Liver (tissue), 9 donors: ENCODE measurements around the gene KIAA0825. TPM values are rescaled to one million over a fixed set of nuclear protein-coding genes. Genes with fewer than 3 reads are reported as not detected.

Source experiments
- DNase-seq: peaks from one replicate; pipeline ENCODE4 v3.0.0-alpha.2; 2017; ENCODE audit warnings: low spot score
- H3K27ac ChIP-seq, 2 donors: one replicate each; pipeline ENCODE4 v1.7.0; 2013; ENCODE audit warnings: inconsistent platforms in 2 of 2, low read length in 2 of 2, control low read depth in 1 of 2, low read depth in 1 of 2, mild to moderate bottlenecking in 1 of 2
- H3K27me3 ChIP-seq, 4 donors: one replicate each; pipeline versions ENCODE4 v1.6.1 to v1.7.0; 2013; ENCODE audit warnings: low read length in 3 of 4, inconsistent platforms in 1 of 4, mild to moderate bottlenecking in 1 of 4, moderate library complexity in 1 of 4; ENCODE audit not compliant: control insufficient read depth in 4 of 4, insufficient read depth in 4 of 4
- H3K36me3 ChIP-seq, 4 donors: one replicate each; pipeline versions ENCODE4 v1.6.1 to v1.7.0; 2013; ENCODE audit warnings: low read length in 3 of 4, mild to moderate bottlenecking in 3 of 4, low read depth in 1 of 4, moderate library complexity in 1 of 4; ENCODE audit not compliant: control insufficient read depth in 4 of 4, insufficient read depth in 3 of 4
- H3K4me1 ChIP-seq, 4 donors: one replicate each; pipeline versions ENCODE4 v1.6.1 to v1.7.0; 2013; ENCODE audit warnings: low read length in 3 of 4, mild to moderate bottlenecking in 3 of 4, moderate library complexity in 1 of 4; ENCODE audit not compliant: control insufficient read depth in 4 of 4, insufficient read depth in 4 of 4
- H3K4me3 ChIP-seq, 3 donors: one replicate each; pipeline versions ENCODE4 v1.6.1 to v1.7.0; 2013; ENCODE audit warnings: low read length in 3 of 3, control low read depth in 1 of 3, low read depth in 1 of 3, mild to moderate bottlenecking in 1 of 3
- H3K9ac ChIP-seq, 2 donors: one replicate each; pipeline ENCODE4 v1.7.0; 2013; ENCODE audit warnings: low read length in 2 of 2, mild to moderate bottlenecking in 2 of 2, moderate library complexity in 2 of 2, control low read depth in 1 of 2, low read depth in 1 of 2
- H3K9me3 ChIP-seq, 4 donors: one replicate each; pipeline versions ENCODE4 v1.6.1 to v1.7.0; 2013; ENCODE audit warnings: low read length in 3 of 4; ENCODE audit not compliant: control insufficient read depth in 4 of 4
- CTCF ChIP-seq: fragments of 150-350 bp; IDR thresholded peaks from 2 replicates; pipeline ENCODE4 v1.5.1; 2017; ENCODE audit warnings: improper control_type of control experiment, low read depth, low read length; ENCODE audit not compliant: missing input control
- EGR1 ChIP-seq, 2 donors: IDR thresholded peaks; 2 replicates each; pipeline ENCODE4 v1.6.1; 2016 to 2018; ENCODE audit warnings: antibody characterized with exemption in 2 of 2, low read depth in 2 of 2
- FOXA1 ChIP-seq: IDR thresholded peaks from 2 replicates; pipeline ENCODE4 v1.6.1; 2016; ENCODE audit warnings: antibody characterized with exemption
- FOXA2 ChIP-seq: IDR thresholded peaks from 2 replicates; pipeline ENCODE4 v1.6.1; 2016; ENCODE audit warnings: antibody characterized with exemption
- GABPA ChIP-seq, 2 donors: IDR thresholded peaks in 1 of 2; conservative IDR thresholded peaks in 1 of 2; 2 replicates each; pipeline ENCODE4 v1.6.1; 2016; ENCODE audit warnings: antibody characterized with exemption in 2 of 2, mild to moderate bottlenecking in 1 of 2, moderate library complexity in 1 of 2
- HNF4A ChIP-seq, 2 donors: conservative IDR thresholded peaks; 2 replicates each; pipeline ENCODE4 v1.6.1; 2016; ENCODE audit warnings: antibody characterized with exemption in 2 of 2, mild to moderate bottlenecking in 2 of 2
- HNF4G ChIP-seq: IDR thresholded peaks from 2 replicates; pipeline ENCODE4 v1.6.1; 2016; ENCODE audit warnings: antibody characterized with exemption
- JUND ChIP-seq, 2 donors: IDR thresholded peaks; 2 replicates each; pipeline ENCODE4 v1.6.1; 2016; ENCODE audit warnings: antibody characterized with exemption in 2 of 2
- NR2F2 ChIP-seq: IDR thresholded peaks from 2 replicates; pipeline ENCODE4 v1.6.1; 2016; ENCODE audit warnings: antibody characterized with exemption
- RAD21 ChIP-seq, 2 donors: IDR thresholded peaks; 2 replicates each; pipeline ENCODE4 v1.6.1; 2016; ENCODE audit warnings: antibody characterized with exemption in 2 of 2, mild to moderate bottlenecking in 2 of 2
- RXRA ChIP-seq, 2 donors: IDR thresholded peaks; 2 replicates each; pipeline ENCODE4 v1.6.1; 2017 to 2018; ENCODE audit warnings: antibody characterized with exemption in 2 of 2, mild to moderate bottlenecking in 1 of 2
- SP1 ChIP-seq: IDR thresholded peaks from 2 replicates; pipeline ENCODE4 v1.6.1; 2018; ENCODE audit warnings: antibody characterized with exemption, mild to moderate bottlenecking
- TAF1 ChIP-seq: conservative IDR thresholded peaks from 2 replicates; pipeline ENCODE4 v1.6.1; 2016; ENCODE audit warnings: antibody characterized with exemption, mild to moderate bottlenecking
- YY1 ChIP-seq: IDR thresholded peaks from 2 replicates; pipeline ENCODE4 v1.6.1; 2016; ENCODE audit warnings: antibody characterized with exemption, mild to moderate bottlenecking
- ZBTB33 ChIP-seq: IDR thresholded peaks from 2 replicates; pipeline ENCODE4 v1.6.1; 2016; ENCODE audit warnings: antibody characterized with exemption
- WGBS: extraction: QIAGEN DNeasy Blood & Tissue Kit; methylation state at CpG from one replicate; pipeline ENCODE4 v1.1.7; 2013; 5-methylcytosine and 5-hydroxymethylcytosine counted together
- polyA plus RNA-seq, 2 donors: library from polyadenylated mRNA; stranded (reverse) in 1 of 2; unstranded in 1 of 2; fragments of 200-250 nt in 1 of 2; fragments of >200 nt in 1 of 2; fragmentation: Nextera tagmentation in 1 of 2; extraction: Ambion mirVana in 1 of 2; gene quantifications; one replicate each; pipeline versions ENCODE4 v1.2.1 to v1.2.3, GENCODE V29; 2013 to 2015
- total RNA-seq, 2 donors: library from RNA; depleted of rRNA; stranded (reverse); fragments of >200 nt; gene quantifications; one replicate each; pipeline ENCODE4 v1.2.3, GENCODE V29; 2014
- TF ChIP-seq, protein P1 (sequence below): IDR thresholded peaks from 2 replicates; pipeline ENCODE4 v1.6.1; 2016; ENCODE audit warnings: antibody characterized with exemption
- TF ChIP-seq, protein P2 (sequence below): IDR thresholded peaks from 2 replicates; pipeline ENCODE4 v1.6.1; 2016; ENCODE audit warnings: antibody characterized with exemption
- TF ChIP-seq, protein P3 (sequence below): IDR thresholded peaks from 2 replicates; pipeline ENCODE4 v1.6.1; 2016; ENCODE audit warnings: antibody characterized with exemption, mild to moderate bottlenecking
- donor health status: healthy.
- donor health status: healthy.
- donor health status: healthy.
- donor health status: healthy.
- donor health status: healthy.

The KIAA0825 gene
- total and polyA plus RNA-seq, 4 donors: 0.25 to 3.2 (median 1.2) TPM

GRCh38 chr5:94367900-94368299 lies 250.5 kb downstream of the KIAA0825 start (continued):
- no peak for TF ChIP-seq ZBTB33
- TF ChIP-seq FOXA1: no peak
- no peak for TF ChIP-seq GABPA (IDR thresholded peaks at IDR 0.05 in 1 of 2, conservative IDR thresholded peaks at IDR 0.05 in 1 of 2)
- TF ChIP-seq SP1: no peak
- no peak for TF ChIP-seq HNF4G
- TF ChIP-seq JUND (IDR thresholded peaks at IDR 0.05): no peak
- TF ChIP-seq, protein P1, sequence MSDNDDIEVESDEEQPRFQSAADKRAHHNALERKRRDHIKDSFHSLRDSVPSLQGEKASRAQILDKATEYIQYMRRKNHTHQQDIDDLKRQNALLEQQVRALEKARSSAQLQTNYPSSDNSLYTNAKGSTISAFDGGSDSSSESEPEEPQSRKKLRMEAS: no peak
- no peak for TF ChIP-seq YY1
- TF ChIP-seq, protein P2, sequence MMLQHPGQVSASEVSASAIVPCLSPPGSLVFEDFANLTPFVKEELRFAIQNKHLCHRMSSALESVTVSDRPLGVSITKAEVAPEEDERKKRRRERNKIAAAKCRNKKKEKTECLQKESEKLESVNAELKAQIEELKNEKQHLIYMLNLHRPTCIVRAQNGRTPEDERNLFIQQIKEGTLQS: no peak
- no peak for TF ChIP-seq RAD21 (IDR thresholded peaks at IDR 0.05)
- no peak for TF ChIP-seq NR2F2

- H3K27me3 ChIP-seq: no peaks in the 10 kb centered on the region
- TF ChIP-seq, protein P3, sequence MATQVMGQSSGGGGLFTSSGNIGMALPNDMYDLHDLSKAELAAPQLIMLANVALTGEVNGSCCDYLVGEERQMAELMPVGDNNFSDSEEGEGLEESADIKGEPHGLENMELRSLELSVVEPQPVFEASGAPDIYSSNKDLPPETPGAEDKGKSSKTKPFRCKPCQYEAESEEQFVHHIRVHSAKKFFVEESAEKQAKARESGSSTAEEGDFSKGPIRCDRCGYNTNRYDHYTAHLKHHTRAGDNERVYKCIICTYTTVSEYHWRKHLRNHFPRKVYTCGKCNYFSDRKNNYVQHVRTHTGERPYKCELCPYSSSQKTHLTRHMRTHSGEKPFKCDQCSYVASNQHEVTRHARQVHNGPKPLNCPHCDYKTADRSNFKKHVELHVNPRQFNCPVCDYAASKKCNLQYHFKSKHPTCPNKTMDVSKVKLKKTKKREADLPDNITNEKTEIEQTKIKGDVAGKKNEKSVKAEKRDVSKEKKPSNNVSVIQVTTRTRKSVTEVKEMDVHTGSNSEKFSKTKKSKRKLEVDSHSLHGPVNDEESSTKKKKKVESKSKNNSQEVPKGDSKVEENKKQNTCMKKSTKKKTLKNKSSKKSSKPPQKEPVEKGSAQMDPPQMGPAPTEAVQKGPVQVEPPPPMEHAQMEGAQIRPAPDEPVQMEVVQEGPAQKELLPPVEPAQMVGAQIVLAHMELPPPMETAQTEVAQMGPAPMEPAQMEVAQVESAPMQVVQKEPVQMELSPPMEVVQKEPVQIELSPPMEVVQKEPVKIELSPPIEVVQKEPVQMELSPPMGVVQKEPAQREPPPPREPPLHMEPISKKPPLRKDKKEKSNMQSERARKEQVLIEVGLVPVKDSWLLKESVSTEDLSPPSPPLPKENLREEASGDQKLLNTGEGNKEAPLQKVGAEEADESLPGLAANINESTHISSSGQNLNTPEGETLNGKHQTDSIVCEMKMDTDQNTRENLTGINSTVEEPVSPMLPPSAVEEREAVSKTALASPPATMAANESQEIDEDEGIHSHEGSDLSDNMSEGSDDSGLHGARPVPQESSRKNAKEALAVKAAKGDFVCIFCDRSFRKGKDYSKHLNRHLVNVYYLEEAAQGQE: no peak
- TF ChIP-seq, protein P2: no peak
- TF ChIP-seq HNF4A (conservative IDR thresholded peaks at IDR 0.05) (no peak), GABPA (IDR thresholded peaks at IDR 0.05 in 1 of 2, conservative IDR thresholded peaks at IDR 0.05 in 1 of 2) (no peak), EGR1 (IDR thresholded peaks at IDR 0.05; ENCODE audit: low read depth in 2 of 2) (no peak), FOXA2 (no peak), RXRA (IDR thresholded peaks at IDR 0.05) (no peak), TAF1 (no peak), JUND (IDR thresholded peaks at IDR 0.05) (no peak), FOXA1 (no peak), YY1 (no peak), ZBTB33 (no peak), HNF4G (no peak), CTCF (no peak), RAD21 (IDR thresholded peaks at IDR 0.05) (no peak), NR2F2 (no peak), SP1 (no peak)
- TF ChIP-seq, protein P1: no peak
- no peak for DNase-seq
- H3K27ac ChIP-seq: no peak overlapping the region
- H3K9ac ChIP-seq: no peak overlapping the region
- no peak overlapping the region for H3K4me3 ChIP-seq
- no peaks in the 10 kb centered on the region for H3K36me3 ChIP-seq
- H3K9me3 ChIP-seq: no peaks in the 10 kb centered on the region
- H3K4me1 ChIP-seq: no peaks in the 10 kb centered on the region
- 91% methylated on average over 4 of the region's 4 CpGs for WGBS
Observed at GRCh38 chr5:94366811-94367210, 251.6 kb downstream of the KIAA0825 start.
